ENCODE data around the gene CPNE9. TPM values are rescaled to one million over a fixed set of nuclear protein-coding genes. Genes with fewer than 3 reads are reported as not detected.

Gene CPNE9
- total and polyA plus RNA-seq, 2 of the 8 experiments (the other 6 are each of a cell fraction or from before 2014, with no cell fraction given), result 4.8 to 6.0 TPM

GRCh38 chr3:9704347-9705322, 1.0 kb downstream of the CPNE9 start (continued):
- TF ChIP-seq TEAD4 (IDR thresholded peaks at IDR 0.05; ENCODE audit: low read depth, low read length) (peak; percentile 75), SRF (IDR thresholded peaks at IDR 0.05; ENCODE audit: low read depth, low read length) (peak; percentile 54; the same call in 1 of the 2 replicates), JUND (IDR thresholded peaks at IDR 0.05; ENCODE audit: low read length) (no peak), MAX (IDR thresholded peaks at IDR 0.05) (peak; percentile 51), TAF1 (IDR thresholded peaks at IDR 0.05; ENCODE audit: low read depth, low read length) (peak; percentile 68; the same call in 1 of the 2 replicates), EZH2 (IDR thresholded peaks at IDR 0.05; ENCODE audit: low read depth, low read length, severe bottlenecking) (no peak), CREB1 (IDR thresholded peaks at IDR 0.05) (peak; percentile 50; the same call in 1 of the 2 replicates), SIRT6 (IDR thresholded peaks at IDR 0.05; ENCODE audit: low read length) (no peak), ASH2L (IDR thresholded peaks at IDR 0.05; ENCODE audit: low read length) (peak; percentile 51), GABPA (IDR thresholded peaks at IDR 0.05; ENCODE audit: borderline replicate concordance, insufficient read depth, low read length) (0 out of 2 replicates have a peak, but pooled peaks have one; percentile 62), BACH1 (IDR thresholded peaks at IDR 0.05; ENCODE audit: low read length) (no peak), BCL11A (IDR thresholded peaks at IDR 0.05; ENCODE audit: low read depth in 2 of 2, low read length in 2 of 2) (no peak), HDAC2 (IDR thresholded peaks at IDR 0.05; ENCODE audit: borderline replicate concordance in 1 of 2, low read depth in 2 of 2, low read length in 2 of 2) (peak; percentile 86 to 88; a peak in 2 of 4 replicates), CBX8 (IDR thresholded peaks at IDR 0.05; ENCODE audit: borderline replicate concordance, low read depth, low read length) (no peak)
